Sigmoid colon (tissue), 3 donors: ENCODE results near the gene VPS54.

Experiments used
- CTCF ChIP-seq, 4 experiments: fragments of 450-650 bp in 3 of 4; fragments of 200-600 bp in 1 of 4; IDR thresholded peaks; one replicate each; pipeline ENCODE4 v1.5.1; 2016 to 2019; ENCODE audit warnings: antibody characterized with exemption in 4 of 4, mild to moderate bottlenecking in 3 of 4, moderate library complexity in 2 of 4
- POLR2A ChIP-seq, 2 donors: fragments of 450-650 bp; IDR thresholded peaks; one replicate each; pipeline ENCODE4 v1.6.1; 2016; ENCODE audit warnings: antibody characterized with exemption in 2 of 2, mild to moderate bottlenecking in 2 of 2, moderate library complexity in 2 of 2

DNA sequence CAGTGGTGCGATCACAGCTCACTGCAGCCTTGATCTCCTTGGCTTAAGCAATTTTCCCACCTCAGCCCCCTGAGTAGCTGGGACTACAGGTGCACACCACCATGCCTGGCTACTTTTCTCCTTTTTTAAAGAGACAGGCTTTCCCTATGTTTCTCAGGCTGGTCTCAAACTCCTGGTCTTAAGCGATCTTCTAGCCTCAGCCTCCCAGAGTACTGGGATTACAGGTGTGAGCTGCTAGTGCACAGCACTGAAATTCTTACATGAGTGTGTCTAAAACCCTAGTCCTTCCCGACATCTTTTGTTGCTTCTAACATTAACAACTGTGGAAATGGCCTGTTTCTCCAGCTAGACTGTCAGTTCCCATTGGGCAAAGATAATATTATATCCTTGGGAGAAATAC is 174.6 kb downstream of the VPS54 start:
- no peak for TF ChIP-seq CTCF (IDR thresholded peaks at IDR 0.05)
- no peak for TF ChIP-seq POLR2A (IDR thresholded peaks at IDR 0.05)
